Esophagus muscularis mucosa (tissue), 4 donors: ENCODE results near the gene ARHGEF39. TPM values are rescaled to one million over a fixed set of nuclear protein-coding genes. Genes with fewer than 3 reads are reported as not detected.

Source experiments
- DNase-seq: peaks from one replicate; pipeline ENCODE4 v3.0.0-alpha.2; 2017; ENCODE audit errors: extremely low spot score
- H3K27ac ChIP-seq, 4 donors: fragments of 200-600 bp; sonication (generic); replicated peaks in 1 of 4; 1 replicate in 3 of 4; 2 replicates in 1 of 4; pipeline ENCODE4 v1.5.1; 2016 to 2019; ENCODE audit warnings: mild to moderate bottlenecking in 1 of 4
- H3K27me3 ChIP-seq, 4 donors: fragments of 200-600 bp; sonication (generic); one replicate each; pipeline versions ENCODE4 v1.5.1 to v1.6.0; 2016 to 2019
- H3K36me3 ChIP-seq, 4 donors: fragments of 200-600 bp; sonication (generic); one replicate each; pipeline ENCODE4 v1.5.1; 2016 to 2019
- H3K4me1 ChIP-seq, 4 donors: fragments of 200-600 bp; sonication (generic); one replicate each; pipeline ENCODE4 v1.5.1; 2016 to 2019
- H3K4me3 ChIP-seq, 4 donors: fragments of 200-600 bp; sonication (generic); 1 replicate in 2 of 4; 2 replicates in 2 of 4; pipeline ENCODE4 v1.5.1; 2016 to 2019; ENCODE audit warnings: mild to moderate bottlenecking in 4 of 4, moderate library complexity in 1 of 4
- H3K9me3 ChIP-seq, 4 donors: fragments of 200-600 bp; sonication (generic); 1 replicate in 3 of 4; 2 replicates in 1 of 4; pipeline ENCODE4 v1.5.1; 2016 to 2019
- CTCF ChIP-seq, 3 experiments: fragments of 200-600 bp in 2 of 3; fragments of 450-650 bp in 1 of 3; sonication (generic) in 2 of 3; IDR thresholded peaks; one replicate each; pipeline ENCODE4 v1.5.1; 2017 to 2019; ENCODE audit warnings: antibody characterized with exemption in 3 of 3, mild to moderate bottlenecking in 2 of 3, moderate library complexity in 1 of 3
- EP300 ChIP-seq: sonication (generic); formaldehyde crosslinking; IDR thresholded peaks from one replicate; pipeline ENCODE4 v1.6.1; 2017; ENCODE audit warnings: antibody characterized with exemption
- POLR2A ChIP-seq: fragments of 450-650 bp; IDR thresholded peaks from one replicate; pipeline ENCODE4 v1.6.1; 2017; ENCODE audit warnings: antibody characterized with exemption, moderate library complexity, mild to moderate bottlenecking, low read depth
- POLR2AphosphoS5 ChIP-seq, 2 donors: sonication (generic); formaldehyde crosslinking; IDR thresholded peaks; one replicate each; pipeline ENCODE4 v1.6.1; 2017; ENCODE audit warnings: antibody characterized with exemption in 2 of 2
- WGBS: methylation state at CpG from one replicate; pipeline ENCODE4 v1.1.5; 2018; 5-methylcytosine and 5-hydroxymethylcytosine counted together
- intact Hi-C: fragments of 100-400 bp; cut with DNase I; formaldehyde crosslinking; loops from one replicate; pipeline ENCODE4 v1.15.1; 2023
- total RNA-seq, 4 donors: library from RNA; depleted of rRNA; stranded (reverse); fragments of >200 nt; gene quantifications; one replicate each; pipeline versions ENCODE4 v1.1.0 to v1.2.1, GENCODE V29; 2016

The ARHGEF39 gene
- total RNA-seq, 4 donors from 2014 or later, result 1.3 to 3.3 (median 1.7) TPM

GRCh38 chr9:35698231-35698630, 33.2 kb upstream of the ARHGEF39 start:
- H3K4me1 ChIP-seq, result peaks cover 0 to 83% (median 53%) of the 10 kb centered on the region in 4 donors
- H3K4me3 ChIP-seq, result no peak overlapping the region
- 77% methylated on average over 5 of the region's 5 CpGs for WGBS
- intact Hi-C loops, result no loop called here
- no peaks in the 10 kb centered on the region for H3K27me3 ChIP-seq
- peaks cover 64 to 79% (median 75%) of the 10 kb centered on the region in 4 donors for H3K36me3 ChIP-seq
- TF ChIP-seq CTCF (IDR thresholded peaks at IDR 0.05) (no peak), EP300 (no peak), POLR2AphosphoS5 (IDR thresholded peaks at IDR 0.05) (no peak), POLR2A (no peak)
- no peak for DNase-seq
- no peaks in the 10 kb centered on the region for H3K9me3 ChIP-seq
- peak overlapping the region; percentile 95 to 98 (median 96) for H3K27ac ChIP-seq

DNA sequence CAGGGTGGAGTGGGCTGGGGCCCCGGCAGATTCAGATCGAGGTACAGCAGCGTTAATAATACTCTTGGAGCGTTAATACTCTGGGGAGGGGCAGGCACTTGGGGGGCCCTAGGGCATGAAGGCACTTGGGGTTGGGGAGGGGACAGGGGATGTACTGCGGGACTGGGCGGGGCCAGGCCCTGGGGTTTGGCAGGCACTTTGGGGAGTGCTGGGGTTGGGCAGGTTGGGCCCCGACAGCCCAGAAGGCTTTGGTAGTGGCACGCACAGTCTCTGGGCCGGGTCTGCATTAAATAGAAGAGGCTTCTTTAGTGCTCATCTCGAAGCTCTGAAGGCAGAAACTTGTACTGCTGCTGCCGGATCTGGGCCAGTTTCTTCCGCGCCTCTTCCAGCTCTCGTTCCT, 32.5 kb upstream of the ARHGEF39 start:
- Histone ChIP-seq H3K4me1 (peaks cover 0 to 91% (median 58%) of the 10 kb centered on the region in 4 donors), H3K36me3 (peaks cover 56 to 71% (median 68%) of the 10 kb centered on the region in 4 donors), H3K9me3 (no peaks in the 10 kb centered on the region), H3K27ac (peak overlapping the region; percentile 95 to 98 (median 96)), H3K4me3 (no peak overlapping the region), H3K27me3 (no peaks in the 10 kb centered on the region)
- TF ChIP-seq CTCF (IDR thresholded peaks at IDR 0.05) (no peak), POLR2AphosphoS5 (IDR thresholded peaks at IDR 0.05) (no peak), POLR2A (no peak), EP300 (no peak)
- intact Hi-C loops, result no loop called here
- DNase-seq, result no peak
- 73% methylated on average over 13 of the region's 14 CpGs for WGBS

DNA sequence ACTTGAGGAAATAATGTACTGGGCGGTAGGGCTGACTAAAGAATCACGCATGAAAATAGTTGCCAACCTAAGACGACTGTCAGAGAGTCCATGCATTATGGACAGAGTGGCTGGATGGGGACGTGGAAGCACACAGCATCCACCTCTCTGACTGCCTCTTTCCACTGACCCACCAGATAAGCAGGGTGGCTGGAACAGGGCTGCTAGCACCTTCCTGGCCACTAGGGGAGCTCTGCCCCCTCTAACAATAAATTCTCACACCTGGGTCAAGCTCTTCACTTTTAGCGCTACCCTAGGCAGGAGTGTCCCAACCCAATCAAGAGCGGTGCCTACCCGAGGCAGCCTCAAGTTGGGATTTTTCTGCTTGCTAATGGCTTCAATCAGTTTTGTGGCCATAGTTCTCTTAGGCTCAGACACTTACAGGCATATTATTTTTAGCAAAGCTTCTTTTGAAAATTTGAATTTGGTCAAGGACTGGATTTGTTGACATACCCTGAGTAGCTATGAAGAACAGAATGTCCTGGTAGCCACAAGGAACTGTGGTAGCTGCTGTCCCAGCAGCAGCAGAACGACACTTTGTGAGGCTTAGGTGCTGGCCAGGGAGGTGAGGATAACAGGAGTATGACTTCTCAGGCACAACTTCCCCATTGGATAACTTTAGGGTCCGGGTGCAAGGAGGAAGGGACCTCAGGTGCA, 31.7 kb upstream of the ARHGEF39 start:
- Histone ChIP-seq H3K4me3 (no peak overlapping the region), H3K27me3 (no peaks in the 10 kb centered on the region), H3K4me1 (peaks cover 0 to 96% (median 64%) of the 10 kb centered on the region in 4 donors), H3K27ac (peak overlapping the region; percentile 95 to 98 (median 96)), H3K9me3 (no peaks in the 10 kb centered on the region), H3K36me3 (peaks cover 48 to 63% (median 60%) of the 10 kb centered on the region in 4 donors)
- peak; percentile 95 for DNase-seq
- intact Hi-C loops, result no loop called here
- WGBS, result 37% methylated on average over 9 of the region's 9 CpGs
- TF ChIP-seq EP300 (peak; percentile 95), POLR2A (no peak), CTCF (IDR thresholded peaks at IDR 0.05) (peak; percentile 76 to 94 (median 93)), POLR2AphosphoS5 (IDR thresholded peaks at IDR 0.05) (peak; percentile 86 to 90)

- H3K36me3 ChIP-seq, result peaks cover 41 to 56% (median 53%) of the 10 kb centered on the region in 4 donors
- no peaks in the 10 kb centered on the region for H3K9me3 ChIP-seq
- peak overlapping the region; percentile 95 to 98 (median 96) for H3K27ac ChIP-seq
- no peak for DNase-seq
- WGBS, result 81% methylated on average over 3 of the region's 3 CpGs
- peaks cover 0 to 91% (median 69%) of the 10 kb centered on the region in 4 donors for H3K4me1 ChIP-seq
- H3K4me3 ChIP-seq, result no peak overlapping the region
- TF ChIP-seq POLR2AphosphoS5 (IDR thresholded peaks at IDR 0.05), result no peak
- no peak for TF ChIP-seq CTCF (IDR thresholded peaks at IDR 0.05)
- H3K27me3 ChIP-seq, result no peaks in the 10 kb centered on the region
- intact Hi-C loops, result no loop called here
Observed at GRCh38 chr9:35695943-35696401, 31.0 kb upstream of the ARHGEF39 start.
